Osteocyte (in vitro differentiated cells): ENCODE data around the gene CYP2C8. TPM values are rescaled to one million over a fixed set of nuclear protein-coding genes. Genes with fewer than 3 reads are reported as not detected.
A peak's percentile ranks its signal among the peaks of the same experiment; 100 is the strongest.
"Not testable (repeated sequence)": the region's sequence is repeated elsewhere in the genome, so short reads cannot be mapped to it uniquely, and the experiment has no call there.

Source experiments
- DNase-seq: peaks from one replicate; pipeline ENCODE4 v3.0.0; 2021; ENCODE audit warnings: mixed read lengths; ENCODE audit not compliant: unreplicated experiment; ENCODE audit errors: extremely low spot score
- H3K27ac Mint-ChIP-seq: one replicate; pipeline ENCODE4 v1.8.0; 2021; ENCODE audit warnings: mild to moderate bottlenecking, mixed read lengths; ENCODE audit not compliant: unreplicated experiment
- H3K27me3 Mint-ChIP-seq: one replicate; pipeline ENCODE4 v1.8.0; 2021; ENCODE audit warnings: mixed read lengths; ENCODE audit not compliant: unreplicated experiment
- H3K36me3 Mint-ChIP-seq: one replicate; pipeline ENCODE4 v1.8.0; 2021; ENCODE audit warnings: mixed read lengths; ENCODE audit not compliant: unreplicated experiment
- H3K4me1 Mint-ChIP-seq: one replicate; pipeline ENCODE4 v1.8.0; 2021; ENCODE audit warnings: mixed read lengths; ENCODE audit not compliant: unreplicated experiment
- H3K4me3 Mint-ChIP-seq: one replicate; pipeline ENCODE4 v1.8.0; 2021; ENCODE audit warnings: mild to moderate bottlenecking, moderate library complexity, mixed read lengths; ENCODE audit not compliant: unreplicated experiment
- H3K9me3 Mint-ChIP-seq: one replicate; pipeline ENCODE4 v1.8.0; 2021; ENCODE audit warnings: mixed read lengths; ENCODE audit not compliant: unreplicated experiment
- CTCF ChIP-seq: fragments of 200-600 bp; sonication (generic); IDR thresholded peaks from 2 replicates; pipeline ENCODE4 v1.5.0; 2021; ENCODE audit warnings: antibody characterized with exemption, mild to moderate bottlenecking, moderate library complexity
- long read RNA-seq: library from polyadenylated mRNA; unstranded; transcript quantifications from one replicate; pipeline ENCODE4 v2.0.0, GENCODE V29; 2021
- total RNA-seq: library from RNA; stranded (reverse); gene quantifications from 2 replicates; pipeline ENCODE4 v1.2.1, GENCODE V29; 2021

CYP2C8 gene
- not detected in 2 replicates for total RNA-seq
- long read RNA-seq = 0 reads

GRCh38 chr10:95069286-95069685 lies at the start of gene CYP2C8:
TSS of gene CYP2C8 (minus strand) at chr10:95069497. CDS start at chr10:95069402, 95 bp downstream.
- Mint-ChIP-seq H3K27ac (no peak within 1 kb of the TSS), H3K4me1 (no peaks in the 10 kb centered on the region), H3K9me3 (no peaks in the 10 kb centered on the region), H3K36me3 (no peaks in the 10 kb centered on the region), H3K4me3 (no peak within 1 kb of the TSS), H3K27me3 (no peaks in the 10 kb centered on the region)
- no peak for TF ChIP-seq CTCF
- DNase-seq = no peak

- H3K36me3 Mint-ChIP-seq = no peaks in the 10 kb centered on the region
- no peak overlapping the region for H3K4me3 Mint-ChIP-seq
- peaks cover 13% of the 10 kb centered on the region for H3K9me3 Mint-ChIP-seq
- no peaks in the 10 kb centered on the region for H3K4me1 Mint-ChIP-seq
- no peak overlapping the region for H3K27ac Mint-ChIP-seq
- DNase-seq = no peak
- no peak for TF ChIP-seq CTCF
- peaks cover 3% of the 10 kb centered on the region for H3K27me3 Mint-ChIP-seq
These were observed 47.6 kb upstream of the CYP2C8 start for GRCh38 chr10:95116869-95117269.

GRCh38 chr10:95110823-95111222 lies 41.5 kb upstream of the CYP2C8 start:
- H3K27me3 Mint-ChIP-seq, H3K4me1 Mint-ChIP-seq, DNase-seq, H3K36me3 Mint-ChIP-seq, H3K27ac Mint-ChIP-seq, H3K4me3 Mint-ChIP-seq, H3K9me3 Mint-ChIP-seq: not testable (repeated sequence)

GRCh38 chr10:95097805-95098204 lies 28.5 kb upstream of the CYP2C8 start:
- H3K27ac Mint-ChIP-seq = no peak overlapping the region
- H3K27me3 Mint-ChIP-seq = no peaks in the 10 kb centered on the region
- H3K4me1 Mint-ChIP-seq = no peaks in the 10 kb centered on the region
- DNase-seq = no peak
- H3K36me3 Mint-ChIP-seq = no peaks in the 10 kb centered on the region
- TF ChIP-seq CTCF = no peak
- no peaks in the 10 kb centered on the region for H3K9me3 Mint-ChIP-seq
- no peak overlapping the region for H3K4me3 Mint-ChIP-seq

GRCh38 chr10:95096143-95096542 lies 26.8 kb upstream of the CYP2C8 start:
- H3K36me3 Mint-ChIP-seq = no peaks in the 10 kb centered on the region
- H3K4me1 Mint-ChIP-seq = no peaks in the 10 kb centered on the region
- H3K9me3 Mint-ChIP-seq = no peaks in the 10 kb centered on the region
- no peak overlapping the region for H3K4me3 Mint-ChIP-seq
- no peaks in the 10 kb centered on the region for H3K27me3 Mint-ChIP-seq
- no peak for DNase-seq
- no peak overlapping the region for H3K27ac Mint-ChIP-seq
- TF ChIP-seq CTCF = no peak

GRCh38 chr10:95079626-95080025 lies 10.3 kb upstream of the CYP2C8 start:
- H3K4me3 Mint-ChIP-seq, H3K27ac Mint-ChIP-seq: not testable (repeated sequence)

More at GRCh38 chr10:95079626-95080025, 10.3 kb upstream of the CYP2C8 start:
- not testable (repeated sequence) for H3K4me1 Mint-ChIP-seq, H3K27me3 Mint-ChIP-seq, H3K36me3 Mint-ChIP-seq, H3K9me3 Mint-ChIP-seq
- peak; percentile 70 for DNase-seq
